OCI-LY7 (cell line): ENCODE results near the gene MGAT2.

Experiments used
- EZH2phosphoT487 ChIP-seq: fragments of 200-600 bp; sonication (generic); IDR thresholded peaks from 2 replicates; pipeline ENCODE4 v1.6.1; 2018; ENCODE audit warnings: low read depth, borderline replicate concordance, mild to moderate bottlenecking, mixed run types, antibody characterized with exemption, low read length, moderate library complexity, mixed read lengths
- TF ChIP-seq, protein P1 (sequence below): fragments of 200-600 bp; sonication (generic); conservative IDR thresholded peaks from 2 replicates; pipeline ENCODE4 v1.5.1; 2014; ENCODE audit warnings: mild to moderate bottlenecking, antibody characterized with exemption, low read length, moderate library complexity, mixed read lengths

DNA sequence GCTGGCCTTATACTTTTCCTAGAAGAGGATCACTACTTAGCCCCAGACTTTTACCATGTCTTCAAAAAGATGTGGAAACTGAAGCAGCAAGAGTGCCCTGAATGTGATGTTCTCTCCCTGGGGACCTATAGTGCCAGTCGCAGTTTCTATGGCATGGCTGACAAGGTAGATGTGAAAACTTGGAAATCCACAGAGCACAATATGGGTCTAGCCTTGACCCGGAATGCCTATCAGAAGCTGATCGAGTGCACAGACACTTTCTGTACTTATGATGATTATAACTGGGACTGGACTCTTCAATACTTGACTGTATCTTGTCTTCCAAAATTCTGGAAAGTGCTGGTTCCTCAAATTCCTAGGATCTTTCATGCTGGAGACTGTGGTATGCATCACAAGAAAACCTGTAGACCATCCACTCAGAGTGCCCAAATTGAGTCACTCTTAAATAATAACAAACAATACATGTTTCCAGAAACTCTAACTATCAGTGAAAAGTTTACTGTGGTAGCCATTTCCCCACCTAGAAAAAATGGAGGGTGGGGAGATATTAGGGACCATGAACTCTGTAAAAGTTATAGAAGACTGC lies 1.5 kb downstream of the MGAT2 start:
- TF ChIP-seq, protein P1, sequence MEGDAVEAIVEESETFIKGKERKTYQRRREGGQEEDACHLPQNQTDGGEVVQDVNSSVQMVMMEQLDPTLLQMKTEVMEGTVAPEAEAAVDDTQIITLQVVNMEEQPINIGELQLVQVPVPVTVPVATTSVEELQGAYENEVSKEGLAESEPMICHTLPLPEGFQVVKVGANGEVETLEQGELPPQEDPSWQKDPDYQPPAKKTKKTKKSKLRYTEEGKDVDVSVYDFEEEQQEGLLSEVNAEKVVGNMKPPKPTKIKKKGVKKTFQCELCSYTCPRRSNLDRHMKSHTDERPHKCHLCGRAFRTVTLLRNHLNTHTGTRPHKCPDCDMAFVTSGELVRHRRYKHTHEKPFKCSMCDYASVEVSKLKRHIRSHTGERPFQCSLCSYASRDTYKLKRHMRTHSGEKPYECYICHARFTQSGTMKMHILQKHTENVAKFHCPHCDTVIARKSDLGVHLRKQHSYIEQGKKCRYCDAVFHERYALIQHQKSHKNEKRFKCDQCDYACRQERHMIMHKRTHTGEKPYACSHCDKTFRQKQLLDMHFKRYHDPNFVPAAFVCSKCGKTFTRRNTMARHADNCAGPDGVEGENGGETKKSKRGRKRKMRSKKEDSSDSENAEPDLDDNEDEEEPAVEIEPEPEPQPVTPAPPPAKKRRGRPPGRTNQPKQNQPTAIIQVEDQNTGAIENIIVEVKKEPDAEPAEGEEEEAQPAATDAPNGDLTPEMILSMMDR: no peak
- no peak for TF ChIP-seq EZH2phosphoT487
